COLO668 (cell line): ENCODE results near the gene GOLGA6D.
"Not testable (repeated sequence)": the region's sequence is repeated elsewhere in the genome, so short reads cannot be mapped to it uniquely, and the experiment has no call there.

Experiments used
- DNase-seq: peaks from one replicate; lab custom pipeline; 2025; ENCODE audit not compliant: unreplicated experiment; lab: John Stamatoyannopoulos, UW

The GOLGA6D gene

DNA sequence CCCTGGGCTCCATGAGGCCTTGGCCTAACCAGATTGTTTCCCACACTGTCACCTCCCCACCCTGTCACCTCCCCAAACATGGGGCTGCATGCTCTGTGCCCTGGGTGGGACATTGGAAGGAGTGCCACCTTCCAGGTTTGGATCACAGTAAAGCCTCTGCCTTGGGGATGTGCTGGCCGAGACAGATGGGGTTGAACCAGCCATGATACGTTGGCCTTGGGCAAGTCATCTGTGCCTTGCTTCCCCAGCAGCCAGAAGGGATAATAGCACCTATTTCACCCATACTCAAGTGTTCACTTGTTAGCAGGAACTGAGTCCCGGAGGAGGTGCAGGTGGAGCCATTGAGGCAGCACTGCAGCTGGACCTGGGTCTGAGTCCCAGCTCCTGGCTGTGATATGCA, 7.0 kb upstream of the GOLGA6D start:
- not testable (repeated sequence) for DNase-seq

DNA sequence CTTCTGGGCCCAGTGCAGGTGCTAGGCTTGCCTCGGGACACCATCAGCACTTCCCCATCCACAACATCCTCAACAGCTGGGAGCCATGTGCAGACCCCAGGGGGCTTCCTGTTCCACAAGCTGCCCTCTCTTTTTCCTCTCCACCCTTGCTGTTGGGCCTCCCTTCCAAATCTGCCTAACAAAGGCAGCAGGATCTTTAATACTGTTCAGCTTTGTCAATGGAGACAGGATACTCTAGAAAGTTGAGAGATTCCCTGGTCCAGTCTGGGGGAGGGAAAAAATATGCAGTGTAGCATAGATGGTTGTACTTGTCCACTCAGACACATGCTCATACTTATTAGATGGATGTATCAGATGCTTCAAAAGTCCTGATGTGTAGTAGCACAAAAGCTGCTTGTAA, 4.1 kb upstream of the GOLGA6D start:
- not testable (repeated sequence) for DNase-seq

DNA sequence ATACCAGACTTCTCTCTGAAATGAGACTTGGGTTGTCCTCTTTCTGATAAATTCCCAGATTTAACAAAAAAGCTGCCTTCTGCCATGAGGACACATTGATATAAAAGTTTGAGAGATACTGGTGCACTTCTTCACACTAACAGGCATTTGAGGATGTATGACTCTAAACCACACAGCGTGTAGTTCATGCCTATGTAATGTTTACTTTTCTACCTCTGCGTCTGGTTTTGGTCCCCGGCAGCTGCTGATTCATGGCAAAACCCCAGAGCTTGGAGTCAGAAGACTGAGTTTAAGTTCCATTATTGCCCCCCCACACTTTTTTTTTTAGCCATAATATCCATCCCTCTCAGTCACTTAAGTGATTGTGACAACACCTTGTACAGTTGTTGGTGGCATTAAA, 1.5 kb downstream of the GOLGA6D start:
- not testable (repeated sequence) for DNase-seq

DNA sequence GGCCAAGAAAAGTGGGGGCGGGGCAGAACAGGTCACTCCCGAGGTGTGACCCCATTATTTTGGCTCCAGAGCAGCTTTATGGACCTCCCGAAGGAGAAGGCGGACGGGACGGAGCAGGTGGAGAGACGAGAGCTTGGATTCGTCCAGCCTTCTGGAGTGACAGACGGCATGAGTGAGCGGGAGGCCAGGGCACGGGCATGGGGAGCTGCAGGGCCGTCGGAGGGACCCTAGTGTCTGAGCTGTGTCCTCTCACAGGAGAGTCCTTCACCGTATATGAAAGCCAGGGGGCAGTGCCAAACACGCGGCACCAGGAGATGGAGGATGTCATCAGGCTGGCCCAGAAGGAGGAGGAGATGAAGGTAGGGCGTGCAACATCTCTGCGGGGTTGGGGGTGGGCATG, 11.0 kb downstream of the GOLGA6D start:
- DNase-seq, result not testable (repeated sequence)

DNA sequence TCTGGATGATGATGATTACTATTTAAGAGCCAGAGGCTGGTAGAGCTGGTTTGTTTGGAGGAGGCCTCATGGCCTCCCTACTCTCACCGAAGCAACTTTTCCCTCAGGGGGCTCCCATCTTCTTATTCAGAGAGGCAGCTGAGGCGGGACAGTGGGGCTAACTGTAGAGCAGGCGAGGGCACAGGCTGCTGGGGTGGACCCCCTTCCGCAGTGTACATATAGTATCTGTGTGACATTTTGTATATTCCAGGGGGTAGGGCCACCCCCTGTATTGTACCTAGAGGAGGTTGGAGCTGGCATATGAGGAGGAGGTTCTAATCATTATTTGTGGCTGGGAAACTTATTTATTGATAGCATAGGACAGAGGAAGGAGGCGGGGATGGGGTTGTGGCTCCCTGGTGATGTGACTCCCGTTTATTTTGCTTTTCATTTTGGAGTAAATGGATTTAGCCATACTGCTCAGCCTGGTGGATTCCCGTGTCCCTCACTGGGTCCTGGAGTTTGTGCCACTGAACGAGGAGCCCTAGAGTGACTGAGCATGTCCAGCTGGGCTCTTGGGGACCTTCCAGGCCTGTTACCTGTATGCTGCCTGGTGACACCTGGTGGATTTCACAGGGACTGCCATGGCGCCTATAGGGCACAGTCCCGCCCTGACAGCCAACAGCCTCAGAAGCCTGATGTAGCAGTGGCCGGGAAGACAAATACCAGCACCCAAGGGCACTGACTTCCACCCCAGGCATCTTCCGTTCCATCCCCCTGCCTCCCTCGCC, 16.1 kb downstream of the GOLGA6D start:
- DNase-seq, result not testable (repeated sequence)

DNA sequence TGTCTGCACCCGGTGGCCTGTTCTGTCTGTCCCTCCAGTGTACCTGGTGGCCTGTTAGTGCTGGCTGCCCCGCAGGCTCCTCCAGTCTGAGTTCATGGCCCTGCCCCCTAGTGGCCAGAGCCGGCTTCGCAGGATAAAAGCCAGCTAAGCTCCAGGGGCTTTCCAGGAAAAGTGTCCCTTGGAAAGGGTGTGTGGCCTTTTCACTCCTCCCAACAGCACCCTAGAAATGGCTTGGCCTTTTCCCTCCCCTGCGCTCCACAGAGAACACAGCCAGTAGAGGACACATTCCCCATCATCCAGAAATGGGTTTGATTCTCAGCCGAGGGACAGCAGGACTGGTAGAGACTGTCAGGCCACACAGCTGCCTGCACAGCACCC, 16.7 kb downstream of the GOLGA6D start:
- not testable (repeated sequence) for DNase-seq

DNA sequence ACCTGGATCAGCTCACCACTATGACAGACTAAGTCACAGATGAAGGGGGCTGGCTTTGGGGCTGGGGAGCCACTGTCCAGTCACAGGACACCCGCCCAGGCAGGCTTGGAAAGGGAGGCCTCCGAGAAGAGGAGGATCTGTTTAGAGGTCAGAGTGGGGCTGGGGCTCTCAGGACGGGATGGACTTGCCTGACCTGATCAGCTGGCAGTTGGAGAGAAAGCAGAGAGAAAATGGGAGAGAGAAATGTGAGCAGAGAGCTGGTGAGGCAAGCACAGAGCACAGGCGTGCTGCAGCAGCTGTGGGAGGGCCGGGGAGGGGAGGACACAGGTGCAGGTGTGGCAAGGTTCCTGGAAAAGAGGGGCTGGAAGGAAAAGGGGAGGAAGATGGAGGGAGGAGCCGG, 17.4 kb downstream of the GOLGA6D start:
- DNase-seq, result not testable (repeated sequence)

DNA sequence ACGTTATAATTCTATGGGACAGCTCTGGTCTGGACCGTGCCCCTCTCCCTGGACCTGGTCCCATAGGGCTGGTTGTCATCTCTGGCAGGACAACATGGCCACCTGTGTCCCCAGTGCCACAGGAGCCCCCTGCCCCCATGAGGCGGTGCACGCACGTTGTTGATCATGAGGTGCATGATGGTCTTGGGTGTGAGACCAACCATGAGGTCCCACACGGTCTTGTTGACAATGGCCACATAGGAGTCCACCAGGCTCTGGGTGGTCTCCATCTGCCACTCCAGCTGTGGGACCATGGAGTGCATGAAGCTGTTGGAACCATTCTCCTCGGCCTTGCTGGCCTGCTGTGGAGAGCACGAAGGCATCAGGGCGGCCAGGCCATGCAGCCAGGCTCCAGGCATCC, 19.7 kb downstream of the GOLGA6D start:
- no peak for DNase-seq

DNA sequence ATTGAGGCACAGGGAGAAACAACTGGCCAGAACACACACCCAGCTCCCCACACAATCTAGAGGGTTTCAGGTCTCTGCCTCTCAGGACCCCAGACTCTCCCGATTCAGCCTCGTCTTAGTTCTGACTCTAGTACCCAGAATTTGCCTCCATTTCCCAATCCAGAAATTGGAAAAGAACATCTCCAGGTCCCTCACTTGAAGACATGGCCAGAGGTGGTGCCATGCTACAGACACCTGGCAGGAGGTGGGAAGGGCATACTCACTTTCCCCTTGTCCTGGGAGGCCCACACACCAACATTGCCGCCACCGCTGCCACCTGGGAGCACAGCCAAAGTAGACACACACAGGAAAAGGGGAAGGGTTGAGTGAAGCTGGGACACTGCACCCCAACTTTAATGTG, 20.1 kb downstream of the GOLGA6D start:
- not testable (repeated sequence) for DNase-seq

DNA sequence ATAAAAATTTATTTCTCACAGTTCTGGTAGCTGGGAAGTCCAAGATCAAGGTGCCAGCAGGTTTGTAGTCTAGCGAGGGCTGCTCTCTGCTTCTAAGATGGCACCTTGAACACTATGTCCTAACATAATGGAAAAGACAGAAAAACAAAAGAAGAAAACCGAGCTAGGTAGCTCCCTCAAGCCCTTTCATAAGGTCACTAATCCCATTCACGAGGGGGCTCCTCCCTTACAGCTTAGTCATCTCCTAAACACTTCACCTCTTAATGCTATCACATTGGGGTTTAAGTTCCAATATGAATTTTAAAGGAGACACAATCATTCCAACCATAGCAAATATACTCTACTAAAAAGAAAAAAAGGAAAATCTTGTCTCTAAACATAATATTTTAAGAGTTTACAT, 23.6 kb downstream of the GOLGA6D start:
- DNase-seq, result no peak

DNA sequence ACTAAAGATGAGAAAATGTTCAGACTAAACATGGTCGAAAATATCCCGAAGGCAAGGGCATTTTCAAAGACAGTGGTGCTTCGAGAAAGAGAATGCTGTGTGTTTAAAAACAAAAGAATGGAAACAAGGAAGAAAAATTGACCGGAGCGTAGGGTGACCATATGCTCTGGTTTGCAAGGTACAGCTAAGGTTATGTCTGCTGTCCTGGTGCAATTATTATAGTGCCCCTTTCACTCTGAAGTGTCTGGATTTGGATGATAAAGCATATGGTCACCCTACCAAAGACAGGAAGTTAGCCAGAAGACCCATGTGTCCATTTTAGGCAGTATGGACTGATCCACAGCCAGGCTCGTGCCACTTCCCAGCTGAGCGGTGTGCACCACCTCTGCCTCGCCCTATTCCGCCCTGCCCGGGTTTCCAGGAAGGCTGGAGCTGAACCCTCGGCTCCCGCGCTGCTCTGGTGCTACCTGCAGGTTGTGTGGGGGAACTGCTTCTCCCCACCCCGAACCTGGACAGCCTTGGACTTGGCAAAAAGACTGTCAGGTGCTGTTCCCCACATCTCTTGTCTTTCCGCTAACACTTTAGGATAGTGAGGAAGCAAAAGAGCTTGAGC, 25.2 kb downstream of the GOLGA6D start:
- peak; percentile 61 for DNase-seq

DNA sequence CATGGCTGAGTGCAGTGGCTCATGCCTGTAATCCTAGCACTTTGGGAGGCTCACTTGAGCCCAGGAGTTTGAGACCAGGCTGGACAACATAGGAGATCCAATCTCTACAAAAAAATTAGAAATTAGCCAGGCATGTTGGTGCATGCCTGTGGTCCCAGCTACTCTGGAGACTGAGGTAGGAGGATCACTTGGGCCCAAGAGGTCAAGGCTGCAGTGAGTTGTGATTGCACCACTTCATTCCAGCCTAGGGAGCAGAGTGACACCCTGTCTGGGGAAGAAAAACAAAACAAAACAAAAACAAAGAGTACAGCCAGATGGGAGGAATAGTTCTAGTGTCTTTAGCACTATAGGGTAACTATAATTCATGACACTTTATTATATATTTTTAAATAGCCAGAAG, 27.1 kb downstream of the GOLGA6D start:
- DNase-seq, result no peak

DNA sequence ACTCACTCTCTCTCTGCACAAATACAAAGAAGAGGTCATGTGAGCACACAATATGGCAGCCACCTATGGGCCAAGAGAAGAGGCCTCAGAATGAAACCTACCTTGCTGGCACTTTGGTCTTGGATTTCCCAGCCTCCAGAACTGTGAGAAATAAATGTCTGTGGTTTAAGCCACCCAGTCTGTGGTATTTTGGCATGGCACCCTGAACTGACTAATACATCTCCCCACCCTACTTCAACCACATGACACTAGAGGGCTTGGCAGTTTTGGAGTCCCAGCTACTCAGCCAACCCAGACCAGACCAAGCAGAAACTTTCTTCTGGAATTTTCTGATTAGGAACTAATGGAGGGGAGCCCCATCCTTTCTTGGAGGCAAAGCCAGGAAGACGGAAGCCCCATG, 29.9 kb downstream of the GOLGA6D start:
- DNase-seq, result not testable (repeated sequence)

DNA sequence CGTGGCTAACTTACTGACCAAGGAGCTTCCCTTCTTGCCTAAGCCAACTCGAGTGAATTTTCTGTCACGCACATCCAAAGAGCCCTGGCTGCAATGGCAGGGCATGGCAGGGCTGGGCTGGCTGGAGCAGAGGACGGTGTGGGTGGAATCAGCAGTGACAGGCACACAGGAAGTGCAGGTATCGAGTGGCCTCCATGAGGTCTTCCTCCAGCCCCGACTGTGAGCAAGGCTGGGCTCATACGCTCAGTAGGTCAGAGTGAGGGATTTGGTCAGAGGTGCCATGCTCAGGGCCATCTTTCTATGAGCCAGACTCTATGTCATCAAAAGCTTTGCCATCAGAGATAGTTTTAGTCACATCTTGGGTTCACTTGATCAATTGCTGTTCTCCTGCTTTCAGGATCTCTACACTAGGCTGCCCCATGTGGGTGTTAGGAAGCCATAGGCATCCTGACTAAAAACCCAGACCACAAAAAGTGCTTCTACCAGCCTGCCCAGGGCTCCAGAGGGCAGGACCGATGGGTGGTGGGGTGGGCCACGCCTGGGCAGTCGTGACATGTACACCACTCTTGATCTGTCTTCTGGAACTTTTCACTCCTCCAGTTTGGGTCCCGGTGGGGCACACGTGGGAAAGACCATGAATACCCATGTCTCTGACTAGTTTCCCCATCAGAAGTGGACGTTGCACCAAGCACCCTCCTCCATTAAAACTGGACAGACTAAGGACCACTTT, 30.6 kb downstream of the GOLGA6D start:
- no peak for DNase-seq

DNA sequence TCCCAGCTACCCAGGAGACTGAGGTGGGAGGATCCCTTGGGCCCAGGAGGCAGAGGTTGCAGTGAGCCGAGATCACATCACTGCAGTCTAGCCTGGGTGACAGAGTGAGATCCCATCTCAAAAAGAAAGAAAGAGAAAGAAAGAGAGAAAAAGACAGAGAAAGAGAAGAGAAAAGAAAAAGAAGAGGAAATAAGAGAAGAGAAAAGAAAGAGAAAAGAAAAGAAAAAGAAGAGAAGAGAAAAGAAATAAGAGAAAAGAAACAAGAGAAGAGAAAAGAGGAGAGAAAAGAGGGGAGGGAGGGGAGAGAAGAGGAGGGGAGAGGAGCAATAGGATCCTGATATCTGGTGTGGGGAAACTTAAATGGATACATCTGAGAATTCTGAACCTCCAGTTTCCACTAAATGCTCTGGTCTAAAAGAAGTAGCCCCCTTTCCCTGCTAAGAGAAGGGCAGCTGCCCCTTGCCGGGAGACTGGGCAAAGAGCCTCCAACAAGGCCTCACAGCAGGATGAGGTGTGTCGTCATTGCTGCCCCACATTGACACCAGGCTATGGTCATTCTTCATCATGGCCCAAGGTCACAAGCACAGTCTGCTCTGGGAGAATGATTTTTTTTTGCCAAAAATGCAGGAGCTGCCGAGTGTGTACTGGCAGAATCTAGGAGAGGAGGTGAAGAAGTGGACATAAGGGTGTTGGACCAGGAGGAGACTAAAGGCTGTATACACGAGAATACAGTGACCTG, 32.1 kb downstream of the GOLGA6D start:
- DNase-seq, result no peak

DNA sequence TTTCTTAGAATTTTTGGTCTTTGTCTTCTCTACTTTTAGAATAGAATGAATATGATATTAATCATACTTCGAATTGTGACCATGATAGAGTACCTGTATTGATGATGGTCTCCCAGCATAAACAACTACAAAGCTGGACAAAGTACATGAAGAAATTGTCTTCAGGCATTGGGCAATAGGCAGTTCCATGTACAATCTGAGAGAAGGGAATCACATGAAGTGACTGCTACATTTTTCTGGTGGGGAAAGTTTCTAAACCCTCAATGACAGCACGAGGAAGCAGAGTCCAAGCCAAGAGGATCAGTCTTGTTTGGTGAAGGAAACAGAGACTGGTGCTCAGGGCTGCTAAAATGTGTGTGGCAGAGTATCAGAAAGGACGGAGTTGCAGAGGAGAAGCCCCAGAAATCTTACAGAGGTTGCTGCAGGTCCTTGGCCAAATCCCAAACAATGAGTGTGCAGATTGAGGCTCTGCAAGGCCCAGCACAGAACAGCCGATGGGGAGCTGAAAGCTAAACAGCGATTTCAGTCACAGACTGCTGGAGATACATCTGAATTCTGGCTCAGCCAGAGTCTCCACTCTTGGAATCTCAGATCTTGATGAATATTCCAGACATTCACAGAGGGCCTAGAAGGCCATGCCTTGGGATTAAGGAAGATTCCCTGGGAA, 36.7 kb downstream of the GOLGA6D start:
- not testable (repeated sequence) for DNase-seq

DNA sequence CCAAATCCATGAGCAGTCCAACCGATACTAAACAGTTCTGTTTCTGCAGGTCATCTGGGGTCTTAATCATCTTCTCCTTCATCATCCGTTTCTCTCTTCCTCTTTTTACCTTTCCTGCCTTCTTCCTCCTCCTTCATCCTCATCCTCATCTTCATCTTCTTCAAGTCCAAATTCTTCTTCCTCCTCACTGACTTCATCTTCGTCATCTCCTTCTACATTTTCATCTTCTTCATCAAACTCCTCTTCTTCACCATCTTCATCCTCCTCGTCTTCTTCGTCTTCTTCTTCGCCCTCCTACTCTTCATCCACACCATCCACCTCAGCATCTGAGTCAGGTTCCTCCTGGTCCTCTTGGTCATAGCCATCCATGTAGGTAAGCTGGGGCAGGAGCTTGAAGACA, 39.1 kb downstream of the GOLGA6D start:
- DNase-seq, result no peak

DNA sequence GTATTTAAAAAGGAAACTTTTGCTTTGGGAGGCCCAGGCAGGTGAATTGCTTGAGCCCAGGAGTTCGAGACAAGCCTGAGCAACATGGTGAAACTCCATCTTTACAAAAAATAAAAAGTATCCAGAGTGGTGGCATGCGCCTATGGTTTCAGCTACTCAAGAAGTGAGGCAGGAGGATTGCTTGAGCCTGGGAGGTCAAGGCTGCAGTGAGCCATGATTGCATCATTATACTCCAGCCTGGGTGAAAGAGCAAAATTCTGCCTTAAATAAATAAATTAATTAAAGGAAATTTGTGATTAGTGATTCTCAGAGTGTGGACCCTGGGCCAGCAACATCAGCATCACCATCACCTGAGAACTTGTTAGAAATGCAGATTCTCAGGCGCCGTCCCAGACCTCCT, 43.3 kb downstream of the GOLGA6D start:
- no peak for DNase-seq

DNA sequence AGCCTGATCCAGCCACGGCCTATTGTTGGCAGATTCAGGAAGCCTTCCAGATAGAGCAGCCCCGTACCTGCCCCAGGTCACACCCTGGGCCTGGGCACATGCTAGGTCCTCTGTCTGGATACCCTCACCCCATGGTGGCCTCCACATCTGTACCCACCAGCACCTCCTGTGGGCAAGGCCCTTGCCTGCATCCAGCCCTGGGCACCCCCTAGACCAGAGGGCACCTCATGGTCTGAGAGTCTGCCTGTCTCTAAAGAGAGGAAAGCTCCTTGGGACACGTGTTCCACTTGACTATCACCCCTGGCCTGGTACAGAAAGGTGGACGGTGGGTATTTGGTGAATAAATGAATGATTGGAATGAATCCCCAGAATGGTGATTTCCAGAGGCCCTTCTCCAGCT, 44.4 kb downstream of the GOLGA6D start:
- no peak for DNase-seq

DNA sequence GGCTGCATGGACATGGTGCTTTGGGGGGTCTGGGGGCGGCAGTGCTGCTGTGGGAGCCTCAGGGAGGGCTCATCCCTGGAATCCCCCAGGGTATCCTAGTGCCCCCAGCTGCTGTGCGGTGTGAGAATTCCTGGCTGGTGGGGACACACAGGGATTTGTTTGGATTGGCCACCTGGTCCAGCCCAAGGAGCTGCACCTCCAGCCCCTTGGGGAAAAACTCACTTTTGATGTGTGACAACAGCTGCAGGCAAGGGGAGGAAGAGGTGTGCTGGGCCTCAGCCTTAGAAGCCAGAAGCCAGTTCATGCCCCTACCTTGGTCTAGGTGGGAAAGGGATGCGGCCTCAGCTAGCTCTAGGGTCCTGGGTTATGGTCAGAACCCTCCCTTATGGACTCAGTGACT, 44.9 kb downstream of the GOLGA6D start:
- no peak for DNase-seq
